HG03064 (cell line): Measurements from ENCODE around the gene SLAMF1.
"Not testable (repeated sequence)": the region's sequence is repeated elsewhere in the genome, so short reads cannot be mapped to it uniquely, and the experiment has no call there.

Experiments used
- ATAC-seq: cut with Tn5 transposase; IDR thresholded peaks from one replicate; pipeline ENCODE4 v1.9.1; 2021; ENCODE audit warnings: low read depth; ENCODE audit not compliant: unreplicated experiment

SLAMF1 gene

GRCh38 chr1:160665330-160666078, 18.7 kb upstream of the SLAMF1 start:
- ATAC-seq = no peak

- ATAC-seq = no peak
These were observed 17.8 kb upstream of the SLAMF1 start for GRCh38 chr1:160664573-160665051.

GRCh38 chr1:160662910-160663309, 16.1 kb upstream of the SLAMF1 start:
- no peak for ATAC-seq

- ATAC-seq = no peak
These were observed 12.7 kb upstream of the SLAMF1 start for GRCh38 chr1:160659566-160659965.

DNA sequence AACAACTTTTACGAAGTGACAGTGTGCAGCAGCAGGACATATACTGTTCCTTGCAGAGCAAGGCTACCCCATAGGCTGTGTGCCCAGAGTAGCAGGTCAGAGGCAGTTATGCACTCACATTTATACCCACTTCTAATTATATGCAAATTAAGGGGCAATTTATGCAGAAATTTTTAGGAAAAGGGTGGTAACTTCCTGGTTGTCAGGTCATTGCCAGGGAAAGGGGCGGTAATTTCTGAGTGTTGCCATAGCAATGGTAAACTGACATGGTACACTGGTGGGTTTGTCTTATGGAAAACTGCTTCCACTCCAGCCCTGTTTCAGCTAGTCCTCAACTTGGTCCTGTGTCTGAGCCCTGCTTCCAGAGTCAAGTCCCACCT, 12.0 kb upstream of the SLAMF1 start:
- no peak for ATAC-seq

- no peak for ATAC-seq
These were observed 11.4 kb upstream of the SLAMF1 start for GRCh38 chr1:160658162-160658813.

- no peak for ATAC-seq
These were observed 10.5 kb upstream of the SLAMF1 start for GRCh38 chr1:160657250-160657781.

- ATAC-seq = no peak
These were observed 9.9 kb upstream of the SLAMF1 start for GRCh38 chr1:160656737-160657136.

DNA sequence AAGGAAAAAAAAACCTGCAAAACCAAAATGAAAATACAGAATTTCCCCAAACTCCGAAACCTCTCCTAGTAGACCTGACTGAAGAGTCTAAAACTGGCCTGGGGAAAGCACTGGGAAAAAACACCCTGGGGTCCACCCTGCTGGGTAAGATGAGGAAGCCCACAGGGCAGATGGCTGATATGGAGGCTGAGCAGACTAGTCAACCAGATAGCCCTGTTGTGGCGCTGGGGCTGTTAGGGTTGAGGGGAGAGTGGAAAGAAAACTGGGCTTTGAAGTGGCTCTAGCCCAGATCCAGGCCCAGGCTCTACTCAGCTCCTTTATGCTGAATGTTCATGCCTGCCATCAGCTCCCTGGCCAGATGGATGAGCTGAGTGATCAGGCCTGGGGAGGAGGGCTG, 6.8 kb upstream of the SLAMF1 start:
- ATAC-seq = no peak

- no peak for ATAC-seq
These were observed 6.2 kb upstream of the SLAMF1 start for GRCh38 chr1:160652924-160653619.

- not testable (repeated sequence) for ATAC-seq
These were observed 5.3 kb upstream of the SLAMF1 start for GRCh38 chr1:160652065-160652641.

DNA sequence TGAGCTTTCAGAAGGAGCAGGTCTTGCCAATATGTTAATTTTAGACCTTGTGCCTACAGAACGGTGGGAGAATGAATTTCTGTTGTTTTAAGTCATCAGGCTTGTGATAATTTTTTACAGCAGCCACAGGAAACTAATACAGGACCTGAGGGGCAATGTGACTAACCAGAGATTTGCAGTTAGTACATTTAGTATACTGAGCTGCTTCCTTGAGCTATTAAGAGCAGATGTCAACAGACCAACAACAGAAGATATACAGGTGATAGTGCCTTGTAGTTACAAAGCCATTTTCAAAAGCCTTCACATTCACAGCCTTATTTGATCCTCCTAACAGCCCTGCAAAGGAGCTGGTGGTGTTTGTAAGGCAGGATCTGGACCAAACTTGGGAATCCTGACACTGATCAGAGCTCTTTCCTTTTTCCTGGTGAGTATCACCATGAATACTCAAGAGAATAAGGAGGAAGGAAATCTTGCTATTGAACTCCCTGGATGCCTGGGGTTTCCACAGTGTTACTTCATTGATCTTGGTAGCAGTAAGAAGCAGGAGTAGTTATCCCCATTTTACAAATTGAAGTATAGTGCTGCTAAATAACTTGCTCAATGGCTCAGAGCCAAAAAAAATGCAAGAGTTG, 4.7 kb upstream of the SLAMF1 start:
- no peak for ATAC-seq

DNA sequence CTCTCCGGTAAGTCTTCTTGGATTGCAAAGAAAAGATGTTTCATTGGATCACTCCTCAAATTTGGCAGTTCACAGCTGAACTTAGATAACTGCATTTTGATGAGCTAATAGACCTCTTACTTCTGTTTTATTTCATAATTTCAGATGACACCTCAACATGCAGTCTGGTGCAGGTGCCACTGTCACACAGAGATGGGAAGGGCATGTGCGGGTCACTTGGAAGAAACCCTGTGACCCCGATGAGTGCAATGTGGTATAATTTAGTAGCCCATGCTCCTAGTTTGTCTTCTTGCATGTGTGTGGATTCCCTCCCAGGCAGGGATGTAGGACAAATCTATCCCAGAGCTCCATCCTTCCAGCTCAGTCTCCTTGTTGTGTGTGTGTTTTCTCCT, 481 bp upstream of the SLAMF1 start:
- no peak for ATAC-seq

DNA sequence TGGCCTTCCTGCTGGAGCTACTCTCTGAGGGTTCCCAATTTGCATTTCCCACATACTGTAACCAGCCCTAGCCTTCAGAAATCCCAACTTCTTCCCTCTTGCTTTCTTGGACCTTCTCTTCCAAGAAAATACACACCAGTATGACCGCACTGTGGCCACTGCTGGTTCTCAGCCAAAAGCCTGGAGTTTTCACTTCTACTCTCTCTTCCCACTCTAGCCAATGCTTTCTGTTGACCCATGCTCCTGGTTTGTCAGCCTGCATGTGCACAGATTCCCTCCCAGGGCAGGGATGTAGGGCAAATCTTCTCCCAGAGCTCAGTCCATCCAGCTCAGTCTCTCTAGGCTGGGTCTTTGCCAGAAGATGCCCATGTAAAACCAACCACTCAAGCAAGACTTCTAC, 664 bp downstream of the SLAMF1 start:
- ATAC-seq = no peak

GRCh38 chr1:160645386-160646130, 1.3 kb downstream of the SLAMF1 start:
- no peak for ATAC-seq

DNA sequence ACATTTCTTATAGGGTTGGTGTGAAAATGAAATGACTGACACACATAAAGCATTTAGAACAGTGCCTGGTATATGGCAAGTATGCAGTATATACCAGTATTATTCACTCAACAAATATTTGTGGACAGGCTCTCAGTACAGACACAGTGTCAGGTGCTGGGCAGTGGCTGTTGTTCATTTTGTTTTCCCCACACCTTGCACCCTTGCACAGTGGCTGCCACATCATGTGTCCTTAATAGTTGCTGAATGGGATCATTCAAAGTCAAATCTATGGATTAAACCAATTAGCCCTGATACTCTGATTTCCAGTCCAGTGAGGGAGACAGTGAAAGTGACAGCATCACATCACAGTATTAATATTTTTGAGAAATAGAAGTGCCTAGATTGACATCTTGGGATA, 2.4 kb downstream of the SLAMF1 start:
- ATAC-seq = no peak

GRCh38 chr1:160643138-160643537, 3.7 kb downstream of the SLAMF1 start:
- no peak for ATAC-seq

DNA sequence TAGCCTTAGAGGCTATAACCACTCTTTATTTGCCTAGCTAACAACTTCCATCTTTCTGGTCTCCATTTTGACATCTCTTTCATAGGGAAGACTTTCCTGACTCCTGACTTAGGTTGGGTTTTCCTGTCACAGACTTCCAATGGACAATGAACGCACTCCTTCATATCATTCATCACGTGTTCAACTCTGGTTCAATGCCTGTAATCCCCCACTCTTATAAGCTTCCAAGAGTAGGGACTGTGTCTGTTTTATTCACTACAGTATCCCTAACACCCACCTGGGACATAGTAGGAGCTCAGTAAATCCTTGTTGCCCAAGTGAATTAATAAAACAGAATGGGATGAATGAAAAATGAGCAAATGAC, 4.6 kb downstream of the SLAMF1 start:
- no peak for ATAC-seq

DNA sequence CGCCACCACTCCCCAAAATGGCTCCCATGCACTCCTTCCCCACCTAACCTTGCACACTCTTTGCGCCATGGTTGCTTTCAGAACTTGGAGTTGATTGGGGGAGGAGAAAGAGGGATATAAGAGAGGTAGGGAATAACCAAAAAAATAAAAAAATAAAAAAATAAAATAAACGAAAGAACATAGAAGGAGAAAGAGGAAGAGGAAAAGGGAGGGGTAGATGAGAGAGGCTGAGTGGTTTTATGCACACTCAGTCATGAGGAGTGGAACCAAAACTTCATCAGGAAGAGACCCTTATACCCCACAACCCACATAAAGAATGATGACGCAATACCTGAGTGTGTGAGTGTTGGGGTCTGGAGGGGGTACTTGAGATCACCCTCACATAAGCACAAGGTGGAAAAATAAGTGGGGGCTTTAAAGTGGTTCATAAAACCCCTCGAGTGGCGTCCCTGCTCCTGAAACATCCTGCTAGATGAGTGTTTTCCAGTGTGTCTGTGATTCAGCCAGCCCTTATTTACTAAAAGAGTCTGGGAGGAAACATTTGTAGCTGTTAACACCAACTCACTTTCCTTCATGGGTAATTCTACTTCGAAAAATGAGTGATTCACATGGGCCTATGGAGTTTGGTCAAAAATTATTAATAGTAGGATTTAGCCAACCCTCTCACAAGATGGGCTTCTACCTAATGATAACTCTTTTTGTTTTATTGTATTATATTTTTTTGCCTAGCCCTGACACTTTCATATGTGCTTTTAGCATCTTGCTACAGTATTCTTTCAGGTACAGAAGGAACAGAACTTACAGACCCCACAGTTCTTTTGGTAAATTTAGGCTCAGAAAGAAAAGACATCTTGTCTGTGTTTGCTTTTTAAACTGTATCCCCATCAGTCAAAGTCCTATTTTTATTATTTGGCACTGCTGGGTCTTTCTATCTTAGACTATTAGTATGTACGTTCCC, 5.2 kb downstream of the SLAMF1 start:
- ATAC-seq = no peak
